Lung microvascular endothelial cell (primary cell): ENCODE results near the gene ADGRD1. TPM values are rescaled to one million over a fixed set of nuclear protein-coding genes. Genes with fewer than 3 reads are reported as not detected.
"Not testable (repeated sequence)": the region's sequence is repeated elsewhere in the genome, so short reads cannot be mapped to it uniquely, and the experiment has no call there.

Experiments used
- DNase-seq, 2 donors: peaks; one replicate each; pipeline versions ENCODE4 v3.0.0 to v3.0.0-alpha.2; 2010; ENCODE audit warnings: low read depth in 2 of 2
- total RNA-seq: library from RNA; depleted of rRNA; stranded (reverse); fragments of >200 nt; gene quantifications from 2 replicates; pipeline ENCODE4 v1.2.1, GENCODE V29; 2014

Gene ADGRD1
- total RNA-seq, 1 donor from 2014 or later, result 0.20 TPM

DNA sequence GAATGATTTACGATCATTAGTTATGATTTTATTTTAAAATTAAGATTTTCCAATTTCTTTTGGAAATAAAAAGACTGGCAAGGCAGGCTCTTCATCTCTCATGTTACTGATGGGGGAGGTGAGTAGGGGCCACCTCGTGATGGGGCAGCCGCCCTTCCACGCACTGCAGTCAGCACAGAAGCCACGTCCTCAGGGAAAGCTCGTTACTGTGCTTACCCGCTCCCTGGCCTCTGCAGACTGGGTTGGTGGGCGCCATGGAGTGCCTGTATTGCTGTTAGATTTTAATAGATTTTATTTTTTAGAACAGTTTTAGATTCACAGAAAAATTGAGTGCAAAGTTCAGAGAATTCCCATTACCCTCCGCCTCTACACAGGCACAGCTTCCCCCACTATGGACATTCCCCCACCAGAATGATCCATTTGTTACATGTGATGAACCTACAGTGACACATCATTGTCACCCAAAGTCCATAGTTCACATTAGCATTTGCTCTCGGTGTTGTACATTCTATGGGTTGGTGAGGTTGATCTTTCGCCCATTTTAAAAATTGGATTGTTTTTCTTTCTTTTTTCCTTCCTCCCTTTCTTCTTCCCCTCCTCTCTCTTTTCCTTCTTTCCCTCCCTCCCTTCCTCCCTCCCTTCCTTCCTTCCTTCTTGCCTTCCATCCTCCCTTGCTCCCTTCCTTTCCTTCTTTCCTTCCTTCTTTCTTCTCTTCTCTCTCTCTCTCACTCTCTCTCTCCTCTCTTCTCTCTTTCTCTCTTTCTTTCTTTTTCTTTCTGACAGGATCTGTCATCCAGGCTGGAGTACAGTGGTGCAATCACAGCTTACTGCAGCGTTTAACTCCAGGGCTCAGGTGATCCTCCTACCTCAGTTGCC is 30.7 kb downstream of the ADGRD1 start:
- DNase-seq, result no peak

DNA sequence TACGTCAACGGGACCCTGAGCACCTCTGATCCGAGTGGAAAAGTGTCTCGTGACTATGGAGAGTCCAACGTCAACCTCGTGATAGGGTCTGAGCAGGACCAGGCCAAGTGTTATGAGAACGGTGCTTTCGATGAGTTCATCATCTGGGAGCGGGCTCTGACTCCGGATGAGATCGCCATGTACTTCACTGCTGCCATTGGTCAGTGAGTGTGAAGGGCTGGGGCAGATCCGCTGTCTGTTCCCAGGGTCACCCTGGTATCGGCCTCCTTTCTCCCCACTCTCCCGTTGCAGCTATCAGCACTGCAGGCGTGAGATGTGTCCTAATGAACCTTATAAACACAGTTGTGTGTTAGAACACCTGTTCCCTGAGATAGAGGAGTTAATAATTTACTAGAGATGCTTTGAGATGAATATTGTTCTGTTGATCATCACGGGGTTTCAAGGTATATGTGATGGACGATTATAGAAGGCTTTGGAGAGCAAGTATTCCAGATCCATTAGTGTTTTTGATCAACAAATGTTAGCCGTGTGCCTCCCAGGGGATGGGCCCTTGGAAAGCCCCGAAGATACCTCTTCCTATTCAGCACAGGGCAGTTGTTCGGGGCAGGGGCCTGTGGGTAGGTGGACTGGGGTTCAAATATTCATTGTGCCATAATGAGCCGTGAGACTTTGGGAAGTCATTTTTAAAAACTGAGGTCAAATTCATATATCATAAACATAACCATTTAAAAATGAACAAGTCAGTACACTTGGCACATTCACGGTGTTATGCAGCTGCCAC is 33.6 kb downstream of the ADGRD1 start:
- no peak for DNase-seq

DNA sequence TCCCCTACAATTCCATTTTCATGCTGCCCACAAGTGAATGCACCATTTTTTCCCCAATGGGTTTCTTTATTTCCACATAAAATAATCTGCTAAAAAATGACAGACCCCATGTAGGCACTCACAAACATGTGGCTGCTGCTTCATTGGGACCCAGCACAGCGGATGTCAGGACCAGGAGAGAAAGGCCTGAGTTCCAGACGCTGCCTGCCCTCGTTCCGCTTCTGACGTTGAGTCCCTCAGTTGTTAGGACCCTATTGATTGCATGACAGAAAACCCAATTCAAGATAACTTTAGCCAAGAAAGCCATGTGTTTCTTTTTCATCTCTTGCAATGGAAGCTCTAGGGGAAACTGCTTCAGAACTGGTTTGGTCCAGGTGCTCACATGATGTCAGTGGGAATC is 34.6 kb downstream of the ADGRD1 start:
- no peak for DNase-seq

- no peak for DNase-seq
Observed at GRCh38 chr12:130988751-130989150, 35.0 kb downstream of the ADGRD1 start.

DNA sequence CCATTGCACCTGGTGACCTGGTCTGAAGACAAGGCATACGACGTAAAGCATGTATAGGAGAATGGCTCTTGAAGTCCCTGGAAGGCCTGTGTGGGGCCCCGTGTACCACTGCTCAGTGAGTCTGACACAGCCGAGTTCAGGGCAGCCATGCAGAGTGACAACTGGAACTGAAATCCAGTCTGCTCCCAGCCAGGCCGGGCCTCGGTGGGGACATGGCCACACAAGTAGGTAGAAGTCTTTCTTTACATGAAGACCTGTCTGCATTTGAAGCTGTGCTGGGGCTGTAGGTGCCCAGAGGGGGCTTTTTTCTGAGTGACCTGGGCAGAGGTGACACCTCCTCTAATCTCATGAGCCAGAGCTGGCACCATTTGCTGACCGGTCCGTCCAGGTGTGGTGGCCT is 35.7 kb downstream of the ADGRD1 start:
- DNase-seq, result no peak

DNA sequence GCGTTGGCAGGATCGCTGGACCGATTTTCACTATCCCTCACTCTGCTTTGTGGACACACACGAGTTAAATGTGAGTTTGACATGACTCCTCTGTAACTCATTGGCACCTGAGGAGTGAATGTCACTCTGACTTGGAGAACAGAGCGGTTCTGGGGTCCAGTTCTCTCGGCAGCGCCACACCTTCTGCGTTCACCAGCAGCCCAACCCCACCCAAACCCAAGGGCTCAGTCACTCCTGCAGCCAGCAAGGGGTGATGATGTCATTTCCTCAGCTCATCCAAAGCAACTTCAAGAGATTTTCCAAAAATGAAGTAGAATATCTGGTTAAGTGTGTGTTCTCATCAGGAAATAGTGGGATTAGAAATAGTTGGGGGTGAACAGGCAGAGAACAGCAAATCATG is 36.3 kb downstream of the ADGRD1 start:
- DNase-seq, result no peak

- no peak for DNase-seq
Observed at GRCh38 chr12:130992448-130992847, 38.7 kb downstream of the ADGRD1 start.

GRCh38 chr12:130992979-130993538 is 39.4 kb downstream of the ADGRD1 start:
- DNase-seq, result no peak

DNA sequence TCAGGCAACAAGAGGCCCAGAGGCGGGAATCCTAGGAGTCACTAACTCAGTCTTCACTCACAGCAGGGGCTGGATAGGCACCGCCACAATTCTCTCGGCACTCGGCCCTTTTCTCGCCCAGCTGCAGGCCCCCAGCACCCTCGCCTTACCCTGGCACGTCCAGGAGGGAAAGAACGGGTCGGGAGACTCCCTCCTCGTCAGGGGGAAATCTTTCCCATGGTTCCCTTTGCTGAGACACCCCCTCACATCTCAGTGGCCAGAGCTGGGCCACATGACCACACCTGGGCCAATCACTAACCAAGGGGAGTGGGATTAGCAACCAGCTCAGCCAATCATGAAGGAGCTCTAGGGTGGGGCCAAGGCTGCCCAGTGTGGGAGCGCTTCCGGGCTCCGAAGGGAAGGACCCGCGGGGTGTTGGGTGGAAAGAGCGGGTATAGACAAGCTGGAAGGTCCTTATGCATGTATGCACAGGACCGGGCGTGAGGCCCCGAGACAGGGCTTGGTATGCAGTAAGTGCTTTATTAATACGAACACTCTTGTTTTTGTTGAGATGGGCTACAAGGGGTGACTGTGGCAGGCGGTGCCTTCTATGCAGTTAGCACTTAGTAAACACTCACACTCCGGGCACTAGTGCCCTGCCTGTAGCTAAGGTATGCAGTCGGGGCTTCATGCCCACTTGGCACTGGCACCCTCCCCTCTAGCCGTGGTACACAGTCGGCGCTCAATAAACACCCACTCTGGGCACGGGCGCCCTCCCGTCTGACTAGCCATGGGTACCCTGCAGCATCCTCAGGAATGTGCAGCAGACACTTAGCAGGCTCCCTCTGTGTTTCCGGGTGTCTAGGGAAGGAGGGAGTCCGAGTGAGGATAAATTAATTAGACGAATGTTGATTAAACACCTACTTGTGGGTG is 40.3 kb downstream of the ADGRD1 start:
- DNase-seq, result no peak

DNA sequence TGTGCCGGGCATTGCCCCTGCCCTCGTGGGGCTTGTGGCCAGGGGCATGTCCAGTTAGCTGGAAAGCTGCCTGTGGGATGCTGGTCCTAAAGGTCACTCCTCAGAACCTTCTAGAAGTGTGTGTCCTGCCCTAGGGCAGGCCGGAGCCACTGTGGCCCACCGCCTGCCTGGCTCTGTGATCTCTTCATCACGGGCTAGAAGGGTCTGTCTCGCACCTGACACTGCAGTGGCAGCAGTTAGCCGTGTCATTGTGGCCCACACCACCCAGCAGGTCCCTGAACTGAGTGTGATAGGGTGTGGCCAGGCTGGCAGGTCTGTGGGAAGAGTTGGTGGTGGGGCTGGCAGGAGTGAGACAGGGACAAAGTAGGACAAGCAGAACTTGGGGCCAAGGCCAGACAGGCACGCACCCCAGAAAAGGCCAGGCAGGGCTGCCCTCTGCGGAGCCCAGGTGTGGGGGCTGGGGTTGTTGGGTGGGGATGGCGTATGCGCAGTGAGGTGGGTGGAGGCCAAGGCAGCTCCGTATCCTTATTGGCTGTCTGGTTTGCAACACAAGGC is 41.2 kb downstream of the ADGRD1 start:
- DNase-seq, result no peak

DNA sequence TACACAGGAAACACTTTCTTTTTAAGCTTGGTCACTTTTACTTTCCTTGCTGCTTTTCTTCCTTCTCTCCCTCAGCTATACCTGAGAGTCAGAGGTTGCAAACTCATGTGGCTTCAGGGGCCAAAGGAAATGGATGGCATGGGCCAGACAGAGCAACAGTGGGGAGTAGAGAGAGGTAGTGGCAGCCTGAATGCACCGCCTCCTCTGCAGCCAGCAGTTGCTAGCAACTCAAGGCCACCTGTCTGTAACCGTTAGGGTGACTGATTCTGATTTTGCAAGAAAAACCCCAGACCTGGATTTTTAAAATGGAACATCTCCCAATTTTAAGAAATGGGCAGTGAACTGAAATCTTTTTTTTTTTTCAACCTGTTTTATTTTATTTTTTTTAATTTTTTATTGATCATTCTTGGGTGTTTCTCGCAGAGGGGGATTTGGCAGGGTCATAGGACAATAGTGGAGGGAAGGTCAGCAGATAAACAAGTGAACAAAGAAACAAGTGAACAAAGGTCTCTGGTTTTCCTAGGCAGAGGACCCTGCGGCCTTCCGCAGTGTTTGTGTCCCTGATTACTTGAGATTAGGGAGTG is 41.8 kb downstream of the ADGRD1 start:
- DNase-seq, result not testable (repeated sequence)

DNA sequence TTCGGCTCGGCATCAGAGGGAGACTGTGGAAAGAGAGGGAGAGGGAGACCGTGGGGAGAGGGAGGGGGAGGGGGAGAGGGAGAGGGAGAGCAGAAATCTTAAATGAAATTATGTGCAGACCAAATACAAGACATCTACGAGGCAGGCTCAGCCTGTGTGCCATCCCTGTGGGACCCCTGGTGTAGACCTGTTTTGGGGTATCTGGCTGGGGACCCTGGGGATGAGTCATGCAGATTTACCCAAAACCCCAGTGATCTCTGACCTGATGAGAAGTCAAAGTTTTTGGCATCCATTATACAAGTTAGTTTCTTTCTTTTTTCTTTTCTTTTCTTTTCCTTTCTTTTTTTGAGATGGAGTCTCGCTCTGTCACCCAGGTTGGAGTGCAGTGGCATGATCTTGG is 44.4 kb downstream of the ADGRD1 start:
- no peak for DNase-seq

- DNase-seq, result no peak
Observed at GRCh38 chr12:131000000-131000486, 46.3 kb downstream of the ADGRD1 start.

DNA sequence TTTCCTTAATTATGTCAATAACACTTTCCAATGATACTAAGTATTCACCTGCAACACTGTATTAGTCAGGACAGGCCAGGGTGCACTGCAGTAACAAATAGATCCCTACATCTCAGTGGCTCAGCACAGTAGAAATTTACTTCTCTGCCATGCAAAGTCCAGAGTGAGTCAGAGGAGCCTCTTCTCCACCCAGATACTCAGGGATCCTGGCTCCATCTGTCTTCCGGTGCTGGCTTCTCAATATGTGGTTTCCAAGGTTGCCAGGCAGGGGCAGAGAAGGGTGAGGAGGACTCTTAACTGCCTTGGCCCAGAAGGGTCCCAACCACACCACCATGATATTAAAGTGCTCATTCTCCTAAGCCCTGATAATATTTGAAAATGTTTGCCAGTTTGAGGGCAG is 47.8 kb downstream of the ADGRD1 start:
- no peak for DNase-seq

GRCh38 chr12:131002216-131002631 is 48.5 kb downstream of the ADGRD1 start:
- DNase-seq, result no peak

- no peak for DNase-seq
Observed at GRCh38 chr12:131003036-131003715, 49.5 kb downstream of the ADGRD1 start.

DNA sequence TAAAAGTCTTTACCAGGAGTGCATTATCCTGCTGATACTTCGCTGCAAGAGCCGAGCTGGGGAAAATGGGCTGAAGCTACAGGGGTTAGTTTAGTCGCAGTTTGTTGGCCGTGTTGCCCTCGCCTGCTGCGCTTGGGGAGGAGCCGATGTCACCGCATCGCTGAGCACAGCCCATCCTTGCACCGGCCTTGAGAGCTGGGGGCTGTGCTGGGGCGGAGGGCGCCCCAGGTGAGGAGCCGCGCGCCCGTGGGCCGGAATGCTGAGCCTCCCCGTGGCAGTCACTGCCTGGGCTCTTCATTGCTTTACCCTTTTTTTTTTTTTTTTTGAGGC is 50.0 kb downstream of the ADGRD1 start:
- no peak for DNase-seq

- no peak for DNase-seq
Observed at GRCh38 chr12:131004166-131004565, 50.5 kb downstream of the ADGRD1 start.

- DNase-seq, result no peak
Observed at GRCh38 chr12:131005161-131006035, 51.7 kb downstream of the ADGRD1 start.
